ENCODE measurements around the gene SLC9A1.

SLC9A1 gene

GRCh38 chr1:27101696-27102095 lies 53.2 kb downstream of the SLC9A1 start:
- no peak for DNase-seq

- DNase-seq = no peak
These were observed 53.9 kb downstream of the SLC9A1 start for GRCh38 chr1:27101054-27101491.

- DNase-seq = no peak
These were observed 54.4 kb downstream of the SLC9A1 start for GRCh38 chr1:27100335-27101053.

GRCh38 chr1:27099587-27100334 lies 55.2 kb downstream of the SLC9A1 start:
- no peak for DNase-seq

GRCh38 chr1:27099135-27099586 lies 55.8 kb downstream of the SLC9A1 start:
- DNase-seq = no peak

- DNase-seq = no peak
These were observed 56.3 kb downstream of the SLC9A1 start for GRCh38 chr1:27098431-27099134.

- no peak for DNase-seq
These were observed 57.4 kb downstream of the SLC9A1 start for GRCh38 chr1:27097484-27097917.

GRCh38 chr1:27095576-27095975 lies 59.3 kb downstream of the SLC9A1 start:
- no peak for DNase-seq

GRCh38 chr1:27092888-27093287 lies 62.0 kb downstream of the SLC9A1 start:
- DNase-seq = no peak

GRCh38 chr1:27090911-27091310 lies 64.0 kb downstream of the SLC9A1 start:
- no peak for DNase-seq

GRCh38 chr1:27087371-27088220 lies 67.3 kb downstream of the SLC9A1 start:
- DNase-seq = no peak

- DNase-seq = no peak
These were observed 68.3 kb downstream of the SLC9A1 start for GRCh38 chr1:27086628-27087027.

- DNase-seq = no peak
These were observed 68.9 kb downstream of the SLC9A1 start for GRCh38 chr1:27086026-27086425.

GRCh38 chr1:27084107-27084506 lies 70.8 kb downstream of the SLC9A1 start:
- DNase-seq = no peak

- DNase-seq = no peak
These were observed 77.0 kb downstream of the SLC9A1 start for GRCh38 chr1:27077968-27078367.

GRCh38 chr1:27076803-27077202 lies 78.1 kb downstream of the SLC9A1 start:
- no peak for DNase-seq

GRCh38 chr1:27074175-27074780 lies 80.6 kb downstream of the SLC9A1 start:
- DNase-seq = no peak

- no peak for DNase-seq
These were observed 83.9 kb downstream of the SLC9A1 start for GRCh38 chr1:27071049-27071416.

- DNase-seq = no peak
These were observed 84.4 kb downstream of the SLC9A1 start for GRCh38 chr1:27070390-27071048.

GRCh38 chr1:27068922-27069321 lies 86.0 kb downstream of the SLC9A1 start:
- no peak for DNase-seq

- no peak for DNase-seq
These were observed 88.8 kb downstream of the SLC9A1 start for GRCh38 chr1:27065999-27066630.
